T-helper 22 cell (primary cell): ENCODE measurements around the gene MT1F.
"Not testable (repeated sequence)": the region's sequence is repeated elsewhere in the genome, so short reads cannot be mapped to it uniquely, and the experiment has no call there.

Experiments used
- DNase-seq: peaks from one replicate; pipeline ENCODE4 v3.0.0-alpha.2; 2020; ENCODE audit warnings: low read depth

The MT1F gene

GRCh38 chr16:56645311-56645710, 12.4 kb upstream of the MT1F start:
- no peak for DNase-seq

- no peak for DNase-seq
These were observed 11.9 kb upstream of the MT1F start for GRCh38 chr16:56645838-56646237.

DNA sequence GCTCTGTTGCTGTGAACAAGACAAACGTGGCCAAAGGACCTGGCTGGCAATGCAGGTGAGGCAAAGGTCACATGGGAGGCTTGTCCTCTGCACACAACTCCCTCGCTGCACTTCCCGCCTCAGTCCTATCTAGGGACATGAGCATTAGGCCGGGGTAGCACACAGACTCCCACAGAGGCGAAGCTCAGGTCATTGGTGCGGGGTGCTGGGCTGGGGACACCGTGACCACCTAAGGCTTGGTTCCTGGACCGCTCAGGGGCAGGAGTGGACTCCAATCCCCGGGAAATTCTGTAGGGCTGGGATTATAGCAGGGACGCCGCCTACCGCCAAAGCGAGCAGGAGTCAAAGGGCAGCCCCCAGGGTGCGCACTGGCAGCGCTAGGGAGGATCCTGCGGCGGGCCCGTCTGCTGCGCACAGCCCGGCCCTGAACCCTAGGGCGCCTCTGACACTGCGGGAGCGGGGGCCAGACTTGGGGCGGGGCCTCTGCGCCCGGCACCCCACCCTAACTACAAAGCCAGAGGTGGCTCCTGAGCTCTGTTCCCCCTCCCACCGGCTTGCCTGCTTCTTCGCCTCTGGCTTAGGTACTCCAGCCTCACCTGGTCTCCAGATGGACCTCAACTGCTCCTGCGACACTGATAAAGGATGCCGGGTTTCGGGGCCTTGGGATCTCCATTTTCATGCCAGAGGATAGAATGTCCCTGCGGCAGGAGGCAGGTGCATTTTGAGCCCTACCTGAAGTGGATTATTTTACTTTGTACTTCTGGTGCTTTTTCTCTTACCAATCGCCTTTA, 9.9 kb upstream of the MT1F start:
- DNase-seq: no peak

GRCh38 chr16:56649271-56649670, 8.5 kb upstream of the MT1F start:
- DNase-seq: no peak

GRCh38 chr16:56649820-56650219, 7.9 kb upstream of the MT1F start:
- DNase-seq: no peak

DNA sequence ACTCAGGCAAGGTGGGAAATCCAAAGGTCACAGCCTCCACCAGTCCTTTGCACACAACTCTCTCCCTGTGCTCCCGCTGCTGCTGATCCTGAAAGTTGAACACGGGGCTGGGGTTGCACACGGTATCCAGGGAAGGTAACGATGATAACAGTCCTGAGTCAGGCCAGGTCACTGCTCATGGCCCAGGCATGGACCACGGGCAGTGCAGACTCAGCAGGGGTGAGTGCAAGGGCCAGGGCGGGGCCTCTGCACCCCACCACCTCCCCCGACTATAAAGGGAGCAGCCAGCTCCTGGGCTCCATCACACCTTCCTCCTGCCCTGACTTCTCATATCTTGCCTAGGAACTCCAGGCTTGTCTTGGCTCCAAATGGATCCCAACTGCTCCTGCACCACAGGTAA, 6.2 kb upstream of the MT1F start, which contains the start of gene MT1B:
Gene MT1B, plus strand, starts transcription at position 301 of the 400 bp plus-strand sequence. Its CDS starts 68 bp downstream, at position 369.
- DNase-seq: no peak

DNA sequence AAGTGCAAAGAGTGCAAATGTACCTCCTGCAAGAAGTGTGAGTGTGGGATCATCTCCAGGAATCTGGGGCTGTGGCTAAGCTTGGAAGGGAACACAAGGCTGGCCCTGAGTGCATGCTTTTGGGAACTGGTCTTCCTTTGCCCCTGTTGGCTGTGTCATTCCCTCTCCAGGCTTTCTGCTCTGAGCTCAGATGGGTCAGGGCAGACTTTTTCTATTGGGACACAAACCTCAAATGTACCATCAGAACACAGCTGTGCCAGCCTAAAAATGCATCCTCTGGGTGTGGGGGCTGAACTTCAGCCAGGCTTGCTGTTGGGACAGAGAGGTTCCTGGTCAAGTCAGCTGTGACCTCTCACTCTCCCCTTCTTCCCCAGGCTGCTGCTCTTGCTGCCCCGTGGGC, 5.2 kb upstream of the MT1F start:
- no peak for DNase-seq

- no peak for DNase-seq
These were observed 4.5 kb upstream of the MT1F start for GRCh38 chr16:56653218-56653617.

GRCh38 chr16:56658327-56658875, 642 bp downstream of the MT1F start:
- no peak for DNase-seq

DNA sequence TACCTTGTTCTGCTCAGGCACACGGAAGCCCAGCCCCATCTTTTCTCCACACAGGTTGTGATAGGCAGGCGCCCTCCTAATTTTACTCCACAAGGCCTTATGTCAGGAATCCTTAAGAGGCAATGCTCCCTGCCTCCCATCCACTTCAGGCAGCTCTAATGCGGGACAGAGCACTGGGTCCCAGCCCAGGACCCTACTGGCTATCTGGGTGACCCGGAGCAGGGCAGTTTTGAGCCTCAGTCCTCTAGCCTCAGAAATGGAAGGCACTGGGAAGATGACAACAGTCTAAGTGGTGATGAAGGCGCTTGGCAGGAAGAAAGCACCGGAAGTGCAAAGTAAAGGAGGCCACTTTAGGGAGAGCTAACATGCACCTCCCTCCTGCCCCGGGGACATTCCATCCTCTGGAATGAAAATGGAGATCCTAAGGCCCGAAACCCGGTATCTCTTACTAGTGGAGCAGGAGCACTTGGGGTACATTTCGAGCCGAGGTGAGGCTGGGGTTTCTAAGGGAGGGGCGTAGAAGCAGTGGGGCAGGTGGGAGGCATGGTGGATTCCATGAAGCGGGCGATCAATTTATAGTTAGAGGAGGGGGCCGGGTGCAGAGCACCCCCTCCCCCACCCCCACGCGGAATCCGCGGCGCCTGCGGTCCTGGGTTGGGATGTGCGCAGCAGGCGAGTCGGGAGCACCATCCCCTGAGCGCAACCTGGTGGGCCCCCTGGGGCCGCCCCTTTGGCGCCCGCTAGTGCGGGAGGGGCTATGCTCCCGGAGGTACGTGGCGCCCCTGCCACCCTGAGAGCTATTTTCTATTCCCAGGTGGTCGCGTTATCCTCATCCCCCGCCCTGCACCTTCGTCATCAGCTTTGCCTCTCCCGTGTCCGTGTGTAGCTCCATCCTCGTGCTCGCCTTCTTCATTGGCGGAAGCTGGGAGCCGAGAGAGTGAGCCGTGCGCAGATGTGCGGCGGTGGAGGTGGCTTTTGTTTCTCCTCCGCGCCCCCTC, 4.9 kb downstream of the MT1F start:
- DNase-seq: no peak

GRCh38 chr16:56664506-56664905, 6.7 kb downstream of the MT1F start:
- no peak for DNase-seq

DNA sequence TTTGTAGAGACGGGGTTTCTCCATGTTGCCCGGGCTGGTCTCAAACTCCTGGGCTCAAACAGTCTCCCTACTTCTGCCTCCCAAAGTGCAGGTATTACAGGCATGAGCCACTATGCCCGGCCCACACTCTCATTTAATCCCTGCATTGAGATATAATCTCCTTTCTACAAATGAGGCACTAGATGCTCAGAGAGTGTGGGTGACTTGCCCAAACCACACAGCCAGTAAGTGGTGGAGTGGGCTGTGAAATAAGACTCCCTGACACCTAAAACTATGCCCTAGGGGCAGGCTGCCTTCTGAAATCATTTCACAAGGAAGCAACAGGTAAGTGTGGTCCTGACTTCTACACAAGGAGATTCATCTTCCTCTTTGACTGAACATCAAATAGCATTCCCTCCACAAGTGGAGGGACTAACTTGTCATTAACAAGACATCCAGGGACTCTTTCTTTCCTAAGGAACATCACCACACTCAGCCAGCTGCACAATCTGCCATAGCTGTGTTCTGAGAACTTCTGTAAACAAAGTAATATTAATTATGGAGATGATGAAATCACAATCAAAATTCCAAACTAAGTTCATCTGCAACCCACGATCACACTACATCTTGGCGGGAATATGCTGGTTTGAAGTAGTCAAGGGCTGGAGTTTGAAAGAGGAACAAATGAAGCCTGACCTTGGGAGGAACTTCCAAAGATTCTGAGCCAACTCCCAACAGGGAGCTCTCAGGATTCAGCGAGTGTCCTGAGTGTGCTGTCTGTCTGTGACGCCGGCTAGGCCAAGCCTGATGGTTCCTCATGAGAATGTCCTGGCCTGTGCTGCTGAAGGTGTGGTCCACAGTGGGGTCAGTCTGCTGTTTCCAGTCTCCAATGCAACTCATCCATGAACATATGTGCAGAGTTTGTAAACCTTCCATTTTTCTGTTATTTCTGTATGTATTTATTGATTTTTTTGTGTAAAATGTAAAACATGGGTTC, 7.8 kb downstream of the MT1F start:
- not testable (repeated sequence) for DNase-seq

DNA sequence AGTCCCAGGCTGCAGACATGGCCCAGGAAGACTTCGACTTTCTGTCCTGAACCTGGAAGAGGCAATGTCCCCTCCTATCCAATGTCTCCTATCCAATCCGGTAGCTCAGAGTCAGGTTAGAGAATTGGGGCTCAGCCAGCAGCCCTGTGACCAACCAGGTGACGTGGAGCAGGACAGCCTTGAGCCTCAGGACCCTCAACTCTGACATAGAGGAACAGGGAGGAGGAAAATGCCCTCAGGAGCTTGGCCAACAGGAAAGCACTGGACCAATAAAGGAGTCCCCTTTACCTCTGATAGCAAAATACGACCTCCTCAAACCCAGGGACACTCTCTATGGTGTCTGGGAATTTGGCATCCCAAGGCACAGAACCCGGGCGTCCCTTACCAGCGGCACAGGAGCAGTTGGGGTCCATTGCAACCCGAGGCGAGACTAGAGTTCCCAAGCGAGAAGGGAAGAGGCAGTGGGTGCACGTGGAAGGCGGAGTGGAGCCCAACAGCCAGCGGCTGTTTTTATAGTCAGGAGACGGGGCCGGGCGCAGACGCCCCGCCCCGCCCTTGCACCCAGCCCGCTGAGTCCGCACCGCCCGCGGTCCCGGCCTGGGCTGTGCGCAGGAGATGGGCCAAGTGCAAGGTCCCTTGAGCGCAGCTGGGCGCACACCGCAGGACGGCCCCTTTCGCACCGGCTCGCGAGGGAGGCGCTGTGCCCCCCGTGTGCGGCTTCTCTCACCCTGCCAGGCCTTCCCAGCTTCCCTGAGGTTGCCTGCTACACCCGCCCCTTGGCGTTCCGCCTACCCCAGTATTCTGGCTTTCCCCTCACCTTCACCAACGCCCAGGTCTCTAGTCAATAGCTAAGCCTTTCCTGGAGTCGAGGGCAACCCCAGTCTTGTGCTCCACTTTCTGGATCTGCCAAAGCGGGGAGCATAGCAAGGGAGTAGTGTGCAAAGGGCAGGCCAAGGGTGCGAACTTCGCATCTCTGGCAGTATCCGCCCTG, 10.1 kb downstream of the MT1F start, which contains the start of gene MT1G:
Gene MT1G, minus strand, starts transcription at position 485 of the 991 bp plus-strand sequence. Its CDS starts 72 bp downstream, at position 413.
- DNase-seq: no peak

GRCh38 chr16:56669005-56669839, 11.5 kb downstream of the MT1F start, which contains the start of gene MT1H:
Gene MT1H (plus strand): TSS chr16:56669814. CDS start chr16:56669885, 71 bp downstream.
- no peak for DNase-seq

DNA sequence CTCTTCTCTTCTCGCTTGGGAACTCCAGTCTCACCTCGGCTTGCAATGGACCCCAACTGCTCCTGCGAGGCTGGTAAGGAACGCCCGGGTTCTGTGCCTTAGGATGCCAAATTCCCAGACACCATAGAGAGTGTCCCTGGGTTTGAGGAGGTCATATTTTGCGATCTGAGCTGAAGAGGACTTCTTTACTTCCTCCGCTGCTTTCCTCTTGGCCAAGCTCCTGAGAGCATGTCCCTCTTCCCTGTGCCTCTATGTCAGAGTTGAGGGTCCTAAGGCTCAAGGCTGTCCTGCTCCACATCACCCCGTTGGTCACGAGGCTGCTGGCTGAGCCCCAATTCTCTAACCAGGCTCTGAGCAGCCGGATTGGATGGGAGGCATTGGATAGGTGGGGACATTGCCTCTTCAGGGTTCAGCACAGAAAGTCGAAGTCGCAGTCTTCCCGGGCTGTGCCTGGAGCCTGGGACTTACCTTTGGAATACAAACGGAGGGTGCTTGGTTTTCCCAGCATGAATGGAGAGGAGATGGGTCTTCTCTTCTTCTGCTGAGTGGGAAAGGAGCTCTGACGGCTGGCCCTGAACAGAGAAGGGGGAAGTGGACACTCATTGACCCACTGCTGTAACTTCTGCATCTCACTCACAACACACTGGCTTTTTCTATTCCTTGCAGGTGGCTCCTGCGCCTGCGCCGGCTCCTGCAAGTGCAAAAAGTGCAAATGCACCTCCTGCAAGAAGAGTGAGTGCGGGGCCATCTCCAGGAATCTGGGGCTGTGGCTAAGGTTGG, 12.3 kb downstream of the MT1F start:
- no peak for DNase-seq

DNA sequence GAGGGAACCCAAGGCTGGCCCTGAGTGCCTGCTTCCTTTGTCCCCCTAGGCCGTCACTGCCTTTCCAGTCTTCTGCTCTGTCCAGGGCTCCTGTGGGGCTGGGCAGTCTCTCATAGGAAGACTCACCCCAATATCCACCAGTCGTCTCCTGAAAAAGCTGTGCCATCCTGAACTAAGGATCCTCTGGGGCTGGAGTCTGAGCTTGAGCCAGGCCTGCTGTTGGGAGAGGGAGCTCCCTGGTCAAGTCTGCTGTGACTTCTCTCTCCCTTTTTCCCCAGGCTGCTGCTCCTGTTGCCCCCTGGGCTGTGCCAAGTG, 12.8 kb downstream of the MT1F start:
- no peak for DNase-seq

DNA sequence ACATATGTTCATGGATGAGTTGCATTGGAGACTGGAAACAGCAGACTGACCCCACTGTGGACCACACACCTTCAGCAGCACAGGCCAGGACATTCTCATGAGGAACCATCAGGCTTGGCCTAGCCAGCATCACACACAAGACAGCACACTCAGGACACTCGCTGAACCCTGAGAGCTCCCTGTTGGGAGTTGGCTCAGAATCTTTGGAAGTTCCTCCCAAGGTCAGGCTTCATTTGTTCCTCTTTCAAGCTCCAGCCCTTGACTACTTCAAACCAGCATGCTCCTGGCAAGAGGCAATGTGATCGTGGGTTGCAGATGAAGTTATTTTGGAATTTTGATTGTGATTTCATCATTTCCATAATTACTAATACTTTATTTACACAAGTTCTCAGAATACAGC, 13.9 kb downstream of the MT1F start:
- not testable (repeated sequence) for DNase-seq

DNA sequence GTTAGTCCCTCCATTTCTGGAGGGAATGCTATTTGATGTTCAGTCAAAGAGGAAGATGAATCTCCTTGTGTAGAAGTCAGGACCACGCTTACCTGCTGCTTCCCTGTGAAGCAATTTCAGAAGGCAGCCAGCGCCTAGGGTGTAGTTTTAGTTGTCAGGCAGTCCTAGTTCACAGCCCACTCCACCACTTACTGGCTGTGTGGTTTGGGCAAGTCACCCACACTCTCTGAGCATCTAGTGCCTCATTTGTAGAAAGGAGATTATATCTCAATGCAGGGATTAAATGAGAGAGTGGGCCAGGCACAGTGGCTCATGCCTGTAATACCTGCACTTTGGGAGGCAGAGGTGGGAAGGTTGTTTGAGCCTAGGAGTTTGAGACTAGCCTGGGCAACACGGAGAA, 14.4 kb downstream of the MT1F start:
- not testable (repeated sequence) for DNase-seq
